ENCODE measurements around the gene THAP11. TPM values are rescaled to one million over a fixed set of nuclear protein-coding genes. Genes with fewer than 3 reads are reported as not detected.

The THAP11 gene
- total RNA-seq, result 10 to 100 TPM; 27.8 to 31.1 TPM
- polyA plus RNA-seq, result 10 to 100 TPM in 1 of 2 donors, 1 to 10 TPM in 1; 9.6 to 21.5 TPM
- long read RNA-seq, donor 1, transcript THAP11-201 (1 exons, 2,114 nt), result major isoform, 53 of 53 reads
- long read RNA-seq, donor 1, partial matches to known transcripts, result 0 of 53 reads
- long read RNA-seq, donor 1, other reads (novel, unspliced or antisense), result 0 of 53 reads
- long read RNA-seq, donor 2, transcript THAP11-201 (1 exons, 2,114 nt), result major isoform, 20 of 20 reads
- long read RNA-seq, donor 2, partial matches to known transcripts, result 0 of 20 reads
- long read RNA-seq, donor 2, other reads (novel, unspliced or antisense), result 0 of 20 reads
- long read RNA-seq, donor 3, transcript THAP11-201 (1 exons, 2,114 nt), result major isoform, 23 of 23 reads
- long read RNA-seq, donor 3, partial matches to known transcripts, result 0 of 23 reads
- long read RNA-seq, donor 3, other reads (novel, unspliced or antisense), result 0 of 23 reads
- long read RNA-seq, donor 4, transcript THAP11-201 (1 exons, 2,114 nt), result major isoform, 27 of 27 reads
- long read RNA-seq, donor 4, partial matches to known transcripts, result 0 of 27 reads
- long read RNA-seq, donor 4, other reads (novel, unspliced or antisense), result 0 of 27 reads
- long read RNA-seq, donor 5, transcript THAP11-201 (1 exons, 2,114 nt), result major isoform, 69 of 69 reads
- long read RNA-seq, donor 5, partial matches to known transcripts, result 0 of 69 reads
- long read RNA-seq, donor 5, other reads (novel, unspliced or antisense), result 0 of 69 reads

- H3K27ac ChIP-seq (ENCODE audit: low read depth in 1 of 2, low read length in 1 of 2), result peak within 1 kb of the TSS; percentile 95 to 97
- no peaks in the 10 kb centered on the region for H3K27me3 ChIP-seq (ENCODE audit: control insufficient read depth in 3 of 3, insufficient read depth in 3 of 3, low read length in 2 of 3)
- no peaks in the 10 kb centered on the region for H3K9me3 ChIP-seq (ENCODE audit: control insufficient read depth in 4 of 4, insufficient read depth in 3 of 4, low read length in 3 of 4)
- peak; percentile 92 for TF ChIP-seq CTCF (IDR thresholded peaks at IDR 0.05; ENCODE audit: control extremely low read depth, extremely low read depth)
- peak within 1 kb of the TSS; percentile 52 to 97 for H3K9ac ChIP-seq (ENCODE audit: insufficient read depth in 1 of 2, low read length in 2 of 2)
- WGBS, 2 donors, result 1% methylated on average over 80 to 83 of the region's 83 CpGs
- peaks cover 14 to 35% (median 17%) of the 10 kb centered on the region in 5 donors for H3K4me1 ChIP-seq (ENCODE audit: control insufficient read depth in 5 of 5, insufficient read depth in 5 of 5, low read length in 5 of 5)
- peak; percentile 96 to 99 (median 97) for DNase-seq
- peaks cover 0 to 6% (median 1%) of the 10 kb centered on the region in 4 donors for H3K36me3 ChIP-seq (ENCODE audit: control insufficient read depth in 4 of 4, insufficient read depth in 4 of 4, low read length in 4 of 4)
- peak within 1 kb of the TSS; percentile 55 for H3K4me3 ChIP-seq
- ATAC-seq (ENCODE audit: insufficient read depth, low FRiP score), result peak; percentile 86
Measured at GRCh38 chr16:67841816-67842508, at the start of gene THAP11. Gene THAP11, plus strand, starts transcription at chr16:67842320. Its CDS starts 235 bp downstream, at chr16:67842555.

GRCh38 chr16:67796099-67796718, 45.9 kb upstream of the THAP11 start:
- no peak overlapping the region for H3K4me3 ChIP-seq
- DNase-seq (no peak), ATAC-seq (ENCODE audit: insufficient read depth, low FRiP score) (no peak)
- peaks cover 0 to 9% (median 6%) of the 10 kb centered on the region in 4 donors for H3K36me3 ChIP-seq (ENCODE audit: control insufficient read depth in 4 of 4, insufficient read depth in 4 of 4, low read length in 4 of 4)
- H3K4me1 ChIP-seq (ENCODE audit: control insufficient read depth in 5 of 5, insufficient read depth in 5 of 5, low read length in 5 of 5), result peaks cover 0 to 4% (median 0%) of the 10 kb centered on the region in 5 donors
- no peak overlapping the region for H3K27ac ChIP-seq (ENCODE audit: low read depth in 1 of 2, low read length in 1 of 2)
- no peak for TF ChIP-seq CTCF (IDR thresholded peaks at IDR 0.05; ENCODE audit: control extremely low read depth, extremely low read depth)
- H3K27me3 ChIP-seq (ENCODE audit: control insufficient read depth in 3 of 3, insufficient read depth in 3 of 3, low read length in 2 of 3), result no peaks in the 10 kb centered on the region
- no peak overlapping the region for H3K9ac ChIP-seq (ENCODE audit: insufficient read depth in 1 of 2, low read length in 2 of 2)
- H3K9me3 ChIP-seq (ENCODE audit: control insufficient read depth in 4 of 4, insufficient read depth in 3 of 4, low read length in 3 of 4), result no peaks in the 10 kb centered on the region
- WGBS, 2 donors, result 98 to 99% methylated on average over 5 of the region's 5 CpGs

- H3K4me3 ChIP-seq, result no peak overlapping the region
- WGBS, 2 donors, result 87 to 89% methylated on average over 7 of the region's 7 CpGs
- H3K9ac ChIP-seq (ENCODE audit: insufficient read depth in 1 of 2, low read length in 2 of 2), result no peak overlapping the region
- no peaks in the 10 kb centered on the region for H3K9me3 ChIP-seq (ENCODE audit: control insufficient read depth in 4 of 4, insufficient read depth in 3 of 4, low read length in 3 of 4)
- no peak for ATAC-seq (ENCODE audit: insufficient read depth, low FRiP score)
- TF ChIP-seq CTCF (IDR thresholded peaks at IDR 0.05; ENCODE audit: control extremely low read depth, extremely low read depth), result no peak
- H3K36me3 ChIP-seq (ENCODE audit: control insufficient read depth in 4 of 4, insufficient read depth in 4 of 4, low read length in 4 of 4), result peaks cover 0 to 13% (median 8%) of the 10 kb centered on the region in 4 donors
- DNase-seq, result no peak
- no peaks in the 10 kb centered on the region for H3K27me3 ChIP-seq (ENCODE audit: control insufficient read depth in 3 of 3, insufficient read depth in 3 of 3, low read length in 2 of 3)
- peaks cover 4 to 10% (median 5%) of the 10 kb centered on the region in 5 donors for H3K4me1 ChIP-seq (ENCODE audit: control insufficient read depth in 5 of 5, insufficient read depth in 5 of 5, low read length in 5 of 5)
- H3K27ac ChIP-seq (ENCODE audit: low read depth in 1 of 2, low read length in 1 of 2), result no peak overlapping the region
Measured at GRCh38 chr16:67800338-67800926, 41.7 kb upstream of the THAP11 start.

All from lung (tissue), 16 donors.